ENCODE data around the gene MPP7. TPM values are rescaled to one million over a fixed set of nuclear protein-coding genes. Genes with fewer than 3 reads are reported as not detected.
"Not testable (repeated sequence)": the region's sequence is repeated elsewhere in the genome, so short reads cannot be mapped to it uniquely, and the experiment has no call there.

Gene MPP7
- polyA plus RNA-seq (ENCODE audit: insufficient read length in 4 of 4) = 10 to 100 TPM in 1 of 4 donors, 1 to 10 TPM in 3; 2.3 to 10.6 (median 8.5) TPM

GRCh38 chr10:28302638-28303488 is at the start of gene MPP7:
Gene MPP7, minus strand, starts transcription at chr10:28303064. Its CDS starts 64,460 bp downstream, at chr10:28238604.
- DNase-seq (ENCODE audit: low read depth in 4 of 4, low spot score in 3 of 4) = peak; percentile 88 to 95 (median 94)

- no peak for DNase-seq (ENCODE audit: low read depth in 4 of 4, low spot score in 3 of 4)
Measured at GRCh38 chr10:28349892-28350291, 47.0 kb upstream of the MPP7 start.

DNA sequence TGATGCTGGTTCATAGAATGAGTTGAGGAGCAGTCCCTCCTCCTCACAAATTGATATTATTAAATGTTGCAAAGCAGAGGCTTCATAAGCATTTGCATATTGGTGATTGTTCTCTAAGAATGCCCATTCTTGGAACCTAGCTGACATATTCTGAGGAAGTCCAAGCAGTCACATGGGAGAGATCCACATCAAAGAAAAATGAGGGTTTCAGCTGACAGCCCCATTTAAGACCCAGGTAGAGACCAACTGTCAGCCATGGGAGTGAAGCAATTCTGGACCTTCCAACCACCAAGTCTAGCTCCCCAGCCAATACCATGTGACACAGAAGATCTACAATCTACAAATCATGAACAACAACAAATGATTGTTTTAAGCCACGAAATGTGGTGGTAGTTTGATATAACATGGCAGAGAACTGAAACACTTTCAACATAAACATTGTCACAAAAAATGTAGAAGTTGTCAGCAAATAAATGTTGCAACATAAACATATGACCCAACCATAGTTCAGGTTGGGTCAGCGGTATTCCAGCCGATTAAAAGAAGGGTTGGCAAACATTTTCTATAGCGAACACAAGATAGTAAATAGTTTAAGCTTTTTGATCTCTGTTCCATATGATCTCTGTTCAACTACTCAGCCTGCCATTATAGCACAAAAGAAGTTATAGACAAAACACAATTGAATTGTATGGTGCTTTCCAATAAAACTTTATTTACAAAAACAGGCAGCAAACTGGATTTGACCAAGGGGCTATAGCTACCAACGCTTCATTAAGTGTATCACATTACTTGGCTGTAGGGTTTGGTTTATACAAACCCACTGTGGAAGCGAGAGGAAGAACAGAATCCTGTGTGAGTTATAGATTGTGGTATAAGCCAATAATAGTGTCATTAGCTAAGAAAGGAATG is 41.4 kb upstream of the MPP7 start:
- no peak for DNase-seq (ENCODE audit: low read depth in 4 of 4, low spot score in 3 of 4)

DNA sequence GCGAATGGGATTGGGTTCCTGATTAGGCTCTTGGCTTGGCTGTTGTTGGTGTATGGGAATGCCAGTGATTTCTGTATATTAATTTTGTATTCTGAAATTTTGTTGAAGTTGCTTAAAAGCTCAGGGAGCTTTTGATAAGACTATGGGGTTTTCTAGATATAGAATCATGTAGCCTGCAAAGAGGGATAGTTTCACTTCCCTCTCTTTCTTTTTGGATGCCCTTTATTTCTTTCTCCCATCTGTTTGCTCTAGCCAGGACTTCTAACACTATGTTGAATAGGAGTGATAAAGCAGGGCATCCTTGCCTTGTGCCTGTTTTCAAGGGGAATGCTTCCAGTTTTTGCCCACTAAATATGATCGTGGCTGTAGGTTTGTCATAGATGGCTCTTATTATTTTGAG is 40.4 kb upstream of the MPP7 start:
- DNase-seq (ENCODE audit: low read depth in 4 of 4, low spot score in 3 of 4) = no peak

DNA sequence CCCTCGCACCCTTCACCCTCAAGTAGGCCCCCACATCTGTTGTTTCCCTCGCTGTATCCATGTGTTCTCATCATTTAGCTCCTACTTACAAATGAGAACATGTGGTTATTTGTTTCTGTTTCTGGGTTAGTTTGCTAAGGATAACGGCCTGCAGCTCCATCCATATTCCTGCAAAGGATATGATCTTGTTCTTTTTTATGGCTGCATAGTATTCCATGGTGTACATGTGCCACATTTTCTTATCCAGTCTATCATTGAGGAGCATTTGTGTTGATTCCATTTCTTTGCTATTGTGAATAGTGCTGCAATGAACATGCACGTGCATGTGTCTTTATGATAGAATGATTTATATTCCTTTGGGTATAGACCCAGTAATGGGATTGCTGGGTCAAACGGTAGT is 38.8 kb upstream of the MPP7 start:
- DNase-seq (ENCODE audit: low read depth in 4 of 4, low spot score in 3 of 4) = not testable (repeated sequence)

DNA sequence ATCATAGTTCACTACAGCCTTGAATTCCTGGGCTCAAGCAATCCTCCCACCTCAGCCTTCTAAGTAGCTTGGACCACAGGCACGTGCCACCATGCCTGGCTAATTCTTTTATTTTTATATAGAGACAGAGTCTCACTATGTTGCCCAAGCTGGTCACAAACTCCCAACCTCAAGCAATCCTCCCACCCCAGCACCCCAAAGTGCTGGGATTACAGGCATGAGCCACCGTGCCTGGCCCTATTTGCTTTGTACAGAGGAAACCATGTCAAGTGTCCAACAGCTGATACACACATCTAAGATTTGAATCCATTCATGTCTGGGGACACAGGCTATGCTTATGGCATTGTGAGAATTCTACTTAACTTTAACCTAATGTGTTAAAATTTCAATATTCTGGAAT is 29.9 kb upstream of the MPP7 start:
- no peak for DNase-seq (ENCODE audit: low read depth in 4 of 4, low spot score in 3 of 4)

DNA sequence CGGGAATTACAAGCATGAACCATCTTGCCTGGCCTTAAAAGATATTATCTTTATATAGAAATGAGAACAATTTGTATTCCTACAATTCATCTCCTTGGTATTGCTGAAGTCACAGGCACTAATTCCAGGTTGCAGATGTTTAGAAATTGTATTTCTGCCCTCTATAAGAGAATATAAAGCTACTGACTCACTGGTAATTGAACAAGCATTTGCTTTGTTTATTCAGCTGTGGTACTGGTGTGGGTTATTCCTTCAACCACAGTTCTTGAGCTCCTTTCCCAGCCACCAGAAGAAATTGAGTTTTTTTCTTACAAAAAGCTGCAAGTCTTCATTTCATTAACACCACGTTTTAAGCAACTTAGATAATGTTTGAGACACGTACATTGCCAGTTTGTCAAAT is 29.0 kb upstream of the MPP7 start:
- DNase-seq (ENCODE audit: low read depth in 4 of 4, low spot score in 3 of 4) = no peak

DNA sequence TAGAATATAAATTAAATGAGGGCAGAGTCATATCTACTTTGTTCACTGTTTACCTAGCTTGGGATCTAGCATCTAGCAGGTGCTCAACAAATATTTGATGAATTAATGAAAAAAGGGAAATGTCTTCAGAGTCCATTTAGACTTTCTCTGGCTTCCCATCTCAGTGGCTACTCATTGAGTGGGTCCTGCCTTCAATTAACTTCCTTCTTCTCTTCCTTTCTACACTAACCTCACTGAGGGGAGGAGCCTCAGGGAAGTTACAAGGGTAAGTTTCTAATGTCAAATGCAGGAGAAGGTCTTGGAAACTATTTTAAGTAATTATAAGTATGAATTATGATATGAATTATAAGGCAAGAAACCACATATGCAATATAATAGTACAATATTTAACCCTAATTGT is 28.2 kb upstream of the MPP7 start:
- no peak for DNase-seq (ENCODE audit: low read depth in 4 of 4, low spot score in 3 of 4)

GRCh38 chr10:28328346-28328745 is 25.5 kb upstream of the MPP7 start:
- no peak for DNase-seq (ENCODE audit: low read depth in 4 of 4, low spot score in 3 of 4)

DNA sequence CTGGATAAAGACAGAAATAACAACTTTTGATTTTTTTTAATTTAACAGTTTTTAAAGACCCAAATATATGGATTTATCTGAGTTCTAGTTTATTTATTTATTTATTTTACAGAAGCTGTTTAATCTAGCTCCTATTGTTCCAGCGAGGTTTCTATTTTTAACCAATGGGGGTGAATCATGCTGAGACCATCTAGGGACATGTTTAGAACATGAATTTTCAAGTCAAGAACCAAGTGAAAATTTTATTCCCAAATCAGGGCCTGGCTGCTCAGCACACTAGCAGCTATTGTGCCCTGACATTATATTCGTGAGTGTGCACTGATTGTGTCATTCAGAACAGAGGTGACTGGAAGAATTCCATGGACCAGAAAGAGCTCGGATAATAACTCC is 24.6 kb upstream of the MPP7 start:
- no peak for DNase-seq (ENCODE audit: low read depth in 4 of 4, low spot score in 3 of 4)

DNA sequence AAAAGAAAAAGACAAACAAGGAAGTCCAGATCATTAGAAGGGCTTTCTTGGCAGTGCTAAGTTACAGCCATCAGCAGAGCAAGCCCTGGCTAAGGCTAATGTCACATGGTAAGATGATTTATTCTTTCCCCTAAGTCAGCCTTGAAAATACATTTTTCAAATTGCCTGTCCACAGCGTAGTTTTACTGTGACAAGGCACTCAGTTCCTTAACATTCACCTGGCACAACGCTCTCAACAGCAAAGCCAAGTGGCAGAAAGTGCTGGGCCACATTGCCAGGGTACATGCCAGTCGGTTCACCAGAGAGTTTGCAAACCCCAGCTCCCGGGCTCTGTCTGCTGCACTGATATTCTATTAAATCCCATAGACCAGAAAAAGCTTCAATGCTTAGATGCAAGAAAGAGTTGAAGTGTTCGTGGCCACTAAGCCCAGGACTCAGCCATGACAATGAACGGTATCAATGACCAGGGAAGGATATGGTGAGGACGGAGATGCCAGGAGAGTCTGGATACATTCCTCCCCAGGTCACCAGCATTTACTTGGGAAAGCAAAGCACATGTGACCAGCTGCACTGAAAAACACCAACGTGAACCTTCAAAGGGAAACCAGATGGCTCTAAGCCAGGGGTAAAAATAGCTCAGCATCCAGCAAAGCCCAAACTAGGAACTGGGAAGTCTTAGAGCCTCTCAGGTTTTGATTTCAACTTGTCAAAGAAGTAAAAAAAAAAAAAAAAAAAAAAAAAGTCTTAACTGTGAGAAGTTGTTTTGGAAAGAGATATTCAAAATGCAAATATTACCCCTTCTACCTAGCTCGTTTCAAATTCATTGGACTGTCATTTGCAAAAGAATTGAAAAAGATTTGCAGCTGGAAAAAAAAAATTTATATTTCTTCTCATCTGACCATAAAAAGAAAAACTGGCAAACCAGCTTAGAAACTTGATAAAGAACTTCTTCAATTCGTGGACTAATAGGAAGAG is 23.9 kb upstream of the MPP7 start:
- peak in 1 of 4 donors; percentile 12 for DNase-seq (ENCODE audit: low read depth in 4 of 4, low spot score in 3 of 4)

- no peak for DNase-seq (ENCODE audit: low read depth in 4 of 4, low spot score in 3 of 4)
Measured at GRCh38 chr10:28320799-28321198, 17.9 kb upstream of the MPP7 start.

DNA sequence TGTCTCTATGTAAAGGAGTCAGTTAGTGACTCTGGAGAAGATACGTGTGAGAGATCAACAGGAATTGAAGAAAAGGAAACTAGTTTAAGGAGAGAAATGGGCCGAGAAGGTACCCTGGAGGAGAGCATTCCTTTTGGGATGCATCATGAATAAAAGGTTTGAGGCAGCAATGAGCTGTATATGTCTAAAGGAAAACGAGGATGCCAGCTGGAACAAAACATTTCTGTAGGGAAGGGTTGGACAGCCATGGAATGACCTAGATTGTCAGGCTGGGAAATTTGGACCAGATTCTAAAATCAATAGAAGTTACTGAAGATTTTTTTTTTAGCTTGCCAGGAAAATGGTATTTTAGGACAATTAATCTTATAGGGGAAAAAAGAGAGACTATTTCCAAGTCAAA is 17.2 kb upstream of the MPP7 start:
- DNase-seq (ENCODE audit: low read depth in 4 of 4, low spot score in 3 of 4) = no peak

- not testable (repeated sequence) for DNase-seq (ENCODE audit: low read depth in 4 of 4, low spot score in 3 of 4)
Measured at GRCh38 chr10:28319061-28319460, 16.2 kb upstream of the MPP7 start.

DNA sequence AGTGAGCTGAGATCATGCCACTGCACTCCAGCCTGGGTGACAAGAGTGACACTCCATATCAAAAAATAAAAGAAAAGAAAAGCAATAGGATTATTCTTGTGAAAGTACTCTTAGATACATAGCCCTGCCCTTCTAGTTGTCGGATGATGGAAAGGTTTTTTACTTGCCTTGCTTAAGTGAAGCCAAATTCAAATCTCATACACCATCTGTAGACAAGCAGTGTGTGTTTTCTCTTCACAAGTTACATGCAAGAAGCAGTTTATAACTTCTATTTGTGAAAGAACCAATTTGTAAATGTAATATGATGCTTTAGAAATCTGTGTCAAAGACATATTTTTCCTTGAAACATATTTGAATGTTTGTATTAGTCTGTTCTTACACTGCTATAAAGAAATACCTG is 15.8 kb upstream of the MPP7 start:
- no peak for DNase-seq (ENCODE audit: low read depth in 4 of 4, low spot score in 3 of 4)

GRCh38 chr10:28317760-28318159 is 14.9 kb upstream of the MPP7 start:
- no peak for DNase-seq (ENCODE audit: low read depth in 4 of 4, low spot score in 3 of 4)

GRCh38 chr10:28316696-28317095 is 13.8 kb upstream of the MPP7 start:
- no peak for DNase-seq (ENCODE audit: low read depth in 4 of 4, low spot score in 3 of 4)

DNA sequence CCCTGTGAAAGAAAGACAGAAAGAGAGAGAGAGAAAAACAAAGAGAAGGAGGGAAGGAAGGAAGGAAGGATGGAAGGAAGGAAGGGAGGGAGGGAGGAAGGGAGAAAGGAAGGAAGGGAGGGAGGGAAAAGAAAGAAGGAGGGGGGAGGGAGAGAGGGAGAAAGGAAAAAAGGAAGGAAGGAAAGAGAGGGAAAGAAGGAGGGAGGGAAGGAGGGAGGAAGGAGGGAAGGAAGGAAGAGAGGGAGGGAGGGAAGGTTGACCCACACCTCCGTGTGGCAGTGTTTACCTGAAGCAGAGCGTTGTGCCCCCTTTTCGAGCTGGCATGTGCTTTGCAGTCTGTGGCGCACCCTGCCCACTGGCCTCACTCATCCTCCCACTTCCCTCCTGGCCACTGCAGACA is 12.3 kb upstream of the MPP7 start:
- no peak for DNase-seq (ENCODE audit: low read depth in 4 of 4, low spot score in 3 of 4)

DNA sequence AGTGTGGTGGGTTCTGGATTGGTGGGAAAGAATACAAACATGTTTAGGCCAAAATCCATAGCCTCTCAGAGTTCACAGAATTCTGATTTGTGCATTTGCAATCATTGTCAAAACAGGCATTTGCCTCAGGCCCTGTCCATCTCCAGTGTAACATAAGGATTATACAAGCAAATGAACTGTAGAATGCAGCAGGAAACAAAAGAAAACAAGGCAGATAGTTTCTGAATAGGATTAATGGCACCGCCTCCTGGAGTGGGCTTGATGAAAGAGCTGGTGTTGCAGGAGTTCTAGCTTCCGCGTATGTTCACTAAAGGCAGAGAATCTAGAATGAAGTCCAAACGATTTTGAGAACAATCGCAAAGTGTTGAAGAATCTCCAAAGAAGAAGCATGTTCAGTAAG is 11.3 kb upstream of the MPP7 start:
- DNase-seq (ENCODE audit: low read depth in 4 of 4, low spot score in 3 of 4) = no peak

- DNase-seq (ENCODE audit: low read depth in 4 of 4, low spot score in 3 of 4) = no peak
Measured at GRCh38 chr10:28312572-28312971, 9.7 kb upstream of the MPP7 start.

All from left renal pelvis (tissue), 4 donors.